HG03342 (cell line): ENCODE measurements around the gene UBXN6.
A peak's percentile ranks its signal among the peaks of the same experiment; 100 is the strongest.

ENCODE experiments used
- ATAC-seq: cut with Tn5 transposase; IDR thresholded peaks from one replicate; pipeline ENCODE4 v1.9.1; 2021; ENCODE audit warnings: mild to moderate bottlenecking, moderate library complexity; ENCODE audit not compliant: unreplicated experiment

UBXN6 gene

GRCh38 chr19:4456843-4457653, 546 bp downstream of the UBXN6 start:
- ATAC-seq = peak; percentile 15

DNA sequence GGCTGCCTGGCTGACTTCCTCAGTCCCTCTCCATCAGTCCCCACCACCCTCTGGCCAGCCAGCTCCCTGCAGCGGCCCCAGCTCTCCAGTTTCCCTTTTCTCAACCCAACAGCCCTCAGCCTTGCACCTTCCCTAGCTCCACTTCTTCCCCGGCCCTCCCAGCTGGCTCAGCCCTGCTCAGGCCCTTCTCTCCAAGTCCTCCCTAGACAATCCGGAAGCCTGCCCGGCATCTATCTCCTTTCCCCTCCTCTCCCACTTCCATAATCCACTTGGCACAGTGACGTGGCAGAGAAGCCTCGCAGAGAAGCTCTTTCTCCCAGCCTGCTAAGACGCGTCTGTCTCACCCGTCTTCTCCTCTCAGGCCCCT, 1.1 kb downstream of the UBXN6 start:
- no peak for ATAC-seq

DNA sequence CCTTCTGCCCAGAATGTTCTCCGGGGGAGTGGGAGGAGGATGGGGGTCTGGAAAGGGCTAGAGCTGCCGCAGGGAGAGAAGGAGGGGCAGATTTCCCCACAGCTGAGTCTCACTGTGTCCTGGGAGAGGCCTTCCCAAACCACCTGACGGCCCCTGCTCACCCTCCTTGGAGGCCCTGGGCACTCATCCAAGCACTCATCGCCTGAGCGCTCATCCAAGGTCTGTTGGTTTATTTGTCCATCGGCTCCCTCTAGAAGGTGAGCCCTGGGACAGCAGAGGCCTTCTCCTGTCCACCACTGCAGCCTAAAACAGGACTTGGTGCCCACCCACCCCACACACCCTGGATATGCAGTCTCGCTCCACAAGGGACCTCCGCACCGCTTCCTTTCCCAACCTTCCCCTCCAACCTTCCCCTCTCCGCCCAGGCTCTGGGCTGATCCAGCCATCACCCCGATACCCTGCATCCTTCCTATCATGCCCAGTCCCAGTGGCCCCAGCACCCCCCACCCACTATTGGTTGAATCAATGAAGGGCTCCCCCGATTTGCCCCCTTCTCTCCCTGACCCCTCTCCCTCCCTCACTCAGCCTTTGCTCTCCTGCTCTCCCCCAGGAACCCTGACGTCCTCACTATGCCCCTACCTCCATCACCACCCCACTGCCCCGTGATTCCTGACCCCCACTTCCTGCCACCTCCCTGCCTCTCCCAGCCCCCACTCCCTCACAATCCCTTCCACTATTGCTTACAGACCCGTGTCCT, 1.7 kb downstream of the UBXN6 start:
- no peak for ATAC-seq

- no peak for ATAC-seq
Measured at GRCh38 chr19:4454747-4455718, 2.6 kb downstream of the UBXN6 start.

- no peak for ATAC-seq
Measured at GRCh38 chr19:4453232-4454179, 4.1 kb downstream of the UBXN6 start.

- no peak for ATAC-seq
Measured at GRCh38 chr19:4452230-4452990, 5.2 kb downstream of the UBXN6 start.

DNA sequence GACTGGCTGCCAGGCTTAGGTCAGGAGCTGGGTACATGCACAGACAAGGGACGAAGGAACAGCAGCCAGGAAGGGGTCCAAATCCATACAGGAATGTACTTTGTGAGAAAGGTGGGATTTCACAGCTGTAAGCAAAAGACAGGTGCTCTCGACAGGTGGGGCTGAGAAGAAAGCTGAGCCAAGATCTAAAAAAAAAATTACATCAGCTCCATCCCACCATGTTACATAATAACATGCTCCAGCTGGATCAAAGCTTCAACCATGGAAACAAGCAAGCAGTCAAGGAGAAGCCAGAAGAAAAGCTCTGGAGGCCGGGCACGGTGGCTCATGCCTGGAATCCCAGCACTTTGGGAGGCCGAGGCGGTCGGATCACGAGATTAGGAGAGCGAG, 8.0 kb downstream of the UBXN6 start:
- ATAC-seq = no peak

- no peak for ATAC-seq
Measured at GRCh38 chr19:4449022-4449638, 8.5 kb downstream of the UBXN6 start.

- ATAC-seq = no peak
Measured at GRCh38 chr19:4448147-4448985, 9.2 kb downstream of the UBXN6 start.

GRCh38 chr19:4447327-4448146, 10.1 kb downstream of the UBXN6 start:
- no peak for ATAC-seq

DNA sequence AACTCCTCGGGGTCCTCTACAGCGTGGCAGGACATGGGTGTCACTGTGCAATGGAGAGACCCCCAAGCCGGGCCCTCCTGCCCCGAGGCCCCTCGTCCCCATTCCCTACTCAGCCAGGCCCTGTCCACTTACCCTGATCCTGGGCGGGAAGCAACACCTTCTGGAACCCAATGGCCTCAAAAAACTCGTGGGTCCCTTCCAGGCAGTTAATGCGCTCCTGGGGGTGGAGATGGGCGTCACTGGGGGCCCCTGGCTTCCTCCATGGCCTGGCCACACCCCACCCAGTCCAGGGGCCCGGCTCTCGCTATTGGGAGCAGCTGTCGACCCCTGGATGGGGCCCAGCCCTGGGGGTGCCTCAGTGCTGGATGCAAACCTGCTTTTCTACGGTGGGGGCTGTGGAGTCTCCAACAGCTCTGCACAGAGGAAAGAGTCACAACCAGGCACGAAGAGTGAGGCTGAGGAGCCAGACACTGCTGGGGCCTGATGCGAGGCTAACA, 10.8 kb downstream of the UBXN6 start:
- ATAC-seq = no peak

DNA sequence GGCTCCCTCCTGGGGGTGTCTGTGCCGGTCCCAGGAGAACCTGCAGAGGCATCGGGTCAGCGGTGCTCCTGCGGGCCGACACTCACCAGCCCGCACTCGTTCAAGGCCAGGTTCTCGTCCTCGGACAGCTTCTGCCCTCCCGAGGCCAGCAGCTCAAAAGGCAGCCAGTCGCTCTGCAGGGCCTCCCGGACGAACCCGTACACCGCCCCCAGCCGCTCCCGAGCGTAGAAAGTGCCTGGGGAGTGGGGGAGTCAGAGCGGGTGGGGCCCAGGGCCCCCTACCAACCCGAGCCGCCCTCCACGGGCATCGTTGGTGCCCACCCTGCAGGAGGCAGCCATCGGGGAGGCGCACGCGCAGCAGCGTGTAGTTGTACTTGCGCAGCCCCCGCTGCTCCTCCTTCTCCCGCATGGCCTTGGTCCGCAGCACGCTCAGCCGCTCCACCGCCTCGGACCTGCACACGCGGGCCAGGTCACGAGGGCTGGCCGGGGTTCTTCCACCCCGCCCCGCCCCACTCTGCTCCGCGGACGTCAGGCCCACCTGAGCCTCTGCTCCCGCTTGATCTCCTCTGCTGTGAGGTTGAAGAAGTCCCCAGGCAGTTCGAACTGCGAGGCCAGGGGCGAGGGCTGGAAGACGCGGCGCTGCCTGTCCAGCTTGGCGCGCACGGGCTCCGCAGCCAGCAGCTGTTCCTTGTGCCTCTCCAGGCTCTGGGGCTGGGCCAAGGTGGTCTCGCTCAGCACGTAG, 11.5 kb downstream of the UBXN6 start:
- ATAC-seq = no peak

- no peak for ATAC-seq
Measured at GRCh38 chr19:4444765-4445741, 12.5 kb downstream of the UBXN6 start.

- no peak for ATAC-seq
Measured at GRCh38 chr19:4443966-4444764, 13.4 kb downstream of the UBXN6 start.
